Measurements from ENCODE around the gene JAG1.

- TF ChIP-seq CTCF (IDR thresholded peaks at IDR 0.05) (no peak), ZFX (IDR thresholded peaks at IDR 0.05; ENCODE audit: borderline replicate concordance) (no peak)
Observed at GRCh38 chr20:10626896-10627295, 46.9 kb downstream of the JAG1 start.
